Fibroblast of mammary gland (primary cell): ENCODE data around the gene PDIK1L.
"Not testable (repeated sequence)": the region's sequence is repeated elsewhere in the genome, so short reads cannot be mapped to it uniquely, and the experiment has no call there.

Experiments
- DNase-seq: peaks from one replicate; pipeline ENCODE4 v3.0.0-alpha.2; 2010; ENCODE audit warnings: low read depth
- H3K4me3 ChIP-seq: 2 replicates; pipeline ENCODE4 v1.5.1; 2011; ENCODE audit warnings: low read depth, mild to moderate bottlenecking, low read length, moderate library complexity; ENCODE audit not compliant: control insufficient read depth
- TF ChIP-seq, protein P1 (sequence below): conservative IDR thresholded peaks from 2 replicates; pipeline ENCODE4 v1.5.1; 2011; ENCODE audit warnings: low read depth, low read length, inconsistent platforms; ENCODE audit not compliant: control insufficient read depth, insufficient read depth

The PDIK1L gene

DNA sequence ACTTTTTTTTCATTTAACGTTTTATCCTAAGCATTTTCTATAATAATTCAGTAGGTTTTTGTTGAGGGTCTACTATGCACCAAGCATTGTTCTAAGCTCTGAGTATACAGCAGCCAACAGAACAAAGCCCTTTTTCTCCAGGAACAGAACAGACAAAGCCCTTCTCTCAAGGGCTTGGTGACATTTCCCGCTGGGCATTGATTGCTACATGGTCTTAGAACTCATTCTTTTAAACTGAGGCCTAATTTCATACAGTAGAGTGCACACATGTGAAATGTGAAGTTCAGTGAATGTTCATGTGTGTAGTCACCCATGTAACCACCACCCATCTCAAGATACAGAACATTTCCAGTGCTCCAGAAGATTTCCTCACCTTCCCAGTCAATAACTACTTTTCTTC lies 15.2 kb upstream of the PDIK1L start:
- TF ChIP-seq, protein P1, sequence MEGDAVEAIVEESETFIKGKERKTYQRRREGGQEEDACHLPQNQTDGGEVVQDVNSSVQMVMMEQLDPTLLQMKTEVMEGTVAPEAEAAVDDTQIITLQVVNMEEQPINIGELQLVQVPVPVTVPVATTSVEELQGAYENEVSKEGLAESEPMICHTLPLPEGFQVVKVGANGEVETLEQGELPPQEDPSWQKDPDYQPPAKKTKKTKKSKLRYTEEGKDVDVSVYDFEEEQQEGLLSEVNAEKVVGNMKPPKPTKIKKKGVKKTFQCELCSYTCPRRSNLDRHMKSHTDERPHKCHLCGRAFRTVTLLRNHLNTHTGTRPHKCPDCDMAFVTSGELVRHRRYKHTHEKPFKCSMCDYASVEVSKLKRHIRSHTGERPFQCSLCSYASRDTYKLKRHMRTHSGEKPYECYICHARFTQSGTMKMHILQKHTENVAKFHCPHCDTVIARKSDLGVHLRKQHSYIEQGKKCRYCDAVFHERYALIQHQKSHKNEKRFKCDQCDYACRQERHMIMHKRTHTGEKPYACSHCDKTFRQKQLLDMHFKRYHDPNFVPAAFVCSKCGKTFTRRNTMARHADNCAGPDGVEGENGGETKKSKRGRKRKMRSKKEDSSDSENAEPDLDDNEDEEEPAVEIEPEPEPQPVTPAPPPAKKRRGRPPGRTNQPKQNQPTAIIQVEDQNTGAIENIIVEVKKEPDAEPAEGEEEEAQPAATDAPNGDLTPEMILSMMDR, result no peak
- no peak overlapping the region for H3K4me3 ChIP-seq
- no peak for DNase-seq

DNA sequence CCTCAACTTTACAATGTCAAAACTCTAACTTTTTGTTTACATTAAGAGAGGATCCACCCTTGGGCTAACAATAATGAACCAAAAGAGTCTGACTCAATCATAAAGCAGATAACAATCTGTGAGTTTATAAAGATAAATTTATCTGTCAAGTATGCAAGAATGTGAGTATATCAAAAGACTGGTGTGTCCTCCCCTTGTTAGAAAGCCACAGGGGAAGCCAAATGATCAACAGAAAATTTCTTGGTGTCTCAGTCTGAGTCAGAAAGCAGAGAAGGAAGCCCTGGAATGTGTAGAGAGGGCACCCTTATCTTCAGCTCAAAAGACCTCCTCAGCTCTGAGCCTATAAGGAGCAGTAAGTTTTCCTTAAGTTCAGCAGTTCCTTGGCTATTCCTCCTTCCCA lies 13.9 kb upstream of the PDIK1L start:
- TF ChIP-seq, protein P1, result no peak
- no peak overlapping the region for H3K4me3 ChIP-seq
- DNase-seq, result no peak

DNA sequence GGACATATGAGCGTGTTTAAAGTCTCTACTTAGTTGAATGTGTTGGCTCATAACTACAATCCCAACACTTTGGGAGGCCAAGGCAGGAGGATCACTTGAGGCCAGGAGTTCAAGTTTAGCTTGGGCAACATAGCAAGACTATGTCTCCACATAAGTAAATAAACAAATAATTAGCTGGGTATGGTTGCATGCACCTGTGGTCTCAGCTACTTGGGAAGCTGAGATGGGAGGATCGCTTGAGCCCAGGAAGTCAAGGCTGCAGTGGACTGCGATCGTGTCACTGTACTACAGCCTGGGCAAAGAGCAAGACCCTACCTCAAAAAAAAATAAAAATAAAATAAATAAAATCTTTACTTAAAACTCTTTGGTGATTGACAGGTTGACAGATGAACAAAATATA lies 13.0 kb upstream of the PDIK1L start:
- TF ChIP-seq, protein P1, result no peak
- DNase-seq, result no peak
- H3K4me3 ChIP-seq, result no peak overlapping the region

DNA sequence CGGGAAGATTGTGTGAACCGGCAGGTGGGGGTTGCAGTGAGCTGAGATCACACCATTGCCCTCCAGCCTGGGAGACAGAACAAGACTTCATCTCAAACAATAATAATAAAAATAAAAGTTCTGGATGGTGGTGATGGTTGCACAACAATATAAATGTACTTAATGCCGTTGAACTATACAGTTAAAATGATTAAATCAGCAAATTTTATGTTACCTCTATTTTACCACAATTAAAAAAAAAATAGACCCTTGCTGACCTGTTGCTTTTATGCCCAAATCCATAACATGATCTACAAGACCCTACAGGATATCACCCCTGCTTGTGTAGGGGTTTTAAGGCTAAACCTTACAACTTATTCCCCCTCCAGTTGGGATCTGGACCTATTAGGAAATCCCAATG lies 11.8 kb upstream of the PDIK1L start:
- TF ChIP-seq, protein P1, result no peak
- H3K4me3 ChIP-seq, result no peak overlapping the region
- DNase-seq, result no peak

DNA sequence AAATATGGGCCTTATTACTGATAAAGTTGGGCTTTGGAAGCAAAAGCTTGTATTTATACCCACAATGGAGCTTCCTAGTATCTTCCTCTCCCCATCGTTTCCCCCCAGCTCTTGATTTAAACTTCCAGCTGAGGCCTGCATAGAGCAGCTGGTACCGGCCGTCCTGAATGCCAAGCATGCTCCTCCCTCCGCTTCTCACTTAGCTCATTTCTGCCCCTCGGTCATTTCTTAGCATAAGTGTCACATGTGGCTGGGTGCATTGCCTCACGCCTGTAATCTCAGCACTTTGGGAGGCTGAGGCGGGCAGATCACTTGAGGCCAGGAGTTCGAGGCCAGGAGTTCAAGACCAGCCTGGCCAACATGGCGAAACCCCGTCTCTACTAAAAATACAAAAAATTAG lies 11.4 kb upstream of the PDIK1L start:
- H3K4me3 ChIP-seq, DNase-seq: not testable (repeated sequence)

DNA sequence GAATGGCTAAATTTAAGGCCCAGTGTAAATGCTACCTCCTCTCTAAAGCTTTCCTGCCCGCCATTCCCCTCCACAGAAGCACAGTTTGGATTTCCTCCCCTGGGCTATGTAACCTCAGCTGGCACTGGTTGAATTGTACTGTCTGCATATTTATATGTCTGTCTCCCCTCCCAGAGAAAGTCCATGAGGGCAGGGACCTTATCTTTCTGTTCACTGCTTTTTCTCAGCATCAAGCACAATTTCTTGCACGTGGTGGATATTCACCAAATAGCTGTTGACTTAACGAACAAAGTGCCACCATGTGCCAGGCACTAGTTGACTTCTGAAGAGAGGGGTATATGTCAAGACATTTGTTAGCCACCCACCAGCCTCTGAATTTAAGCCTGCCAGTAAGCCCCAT lies 9.5 kb upstream of the PDIK1L start:
- H3K4me3 ChIP-seq, result no peak overlapping the region
- DNase-seq, result no peak
- TF ChIP-seq, protein P1, result no peak

DNA sequence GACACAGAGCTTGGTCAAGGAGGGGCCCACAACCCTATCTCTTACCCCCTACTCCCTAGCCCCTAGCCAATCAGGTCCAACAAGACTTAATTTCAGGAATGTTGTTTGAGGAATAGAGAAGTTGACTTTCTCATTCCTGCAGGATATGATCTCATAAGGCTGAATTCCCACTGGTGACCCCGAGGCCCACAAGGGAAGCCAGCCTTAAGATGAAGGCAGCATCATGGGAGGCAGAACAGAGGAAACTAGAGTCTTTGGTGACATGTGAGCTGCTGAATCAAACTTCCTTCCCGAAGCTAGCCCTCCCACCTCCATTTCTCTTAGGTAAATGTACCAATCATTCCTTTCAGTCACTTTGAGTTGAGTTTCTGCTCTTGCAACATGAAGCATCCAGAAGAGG lies 9.1 kb upstream of the PDIK1L start:
- TF ChIP-seq, protein P1, result no peak
- DNase-seq, result no peak

DNA sequence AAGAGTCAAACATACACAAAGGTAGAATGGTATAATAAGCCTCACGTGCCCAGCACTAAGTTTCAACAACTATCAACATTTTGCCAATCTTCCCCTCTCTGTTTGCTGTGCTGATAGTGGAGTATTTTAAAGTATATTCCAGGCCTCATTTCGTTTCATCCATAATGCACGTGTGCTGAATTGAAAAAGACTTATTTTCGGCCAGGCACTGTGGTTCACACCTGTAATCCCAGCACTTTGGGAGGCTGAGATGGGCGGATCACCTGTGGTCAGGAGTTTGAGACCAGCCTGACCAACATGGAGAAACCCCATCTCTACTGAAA lies 6.4 kb upstream of the PDIK1L start:
- H3K4me3 ChIP-seq, DNase-seq: not testable (repeated sequence)

More for the DNA sequence above, 9.1 kb upstream of the PDIK1L start:
- no peak overlapping the region for H3K4me3 ChIP-seq
